Heart left ventricle (tissue), 16 donors: ENCODE results near the gene GAS1. TPM values are rescaled to one million over a fixed set of nuclear protein-coding genes. Genes with fewer than 3 reads are reported as not detected.

Experiments
- ATAC-seq, 4 donors: fragments of 200-7000 bp; cut with Tn5 transposase; one replicate each; pipeline ENCODE4 v1.9.1; 2020 to 2022; ENCODE audit warnings: moderate library complexity in 4 of 4, mild to moderate bottlenecking in 3 of 4, moderate number of reproducible peaks in 1 of 4
- DNase-seq, 5 donors: peaks; one replicate each; pipeline ENCODE4 v3.0.0-alpha.2; 2020
- H3K27ac ChIP-seq, 12 donors: fragments of 200-600 bp; sonication (generic) in 4 of 12; one replicate each; pipeline versions ENCODE4 v1.5.0 to v1.8.0; 2016 to 2022; ENCODE audit warnings: mild to moderate bottlenecking in 2 of 12
- H3K27me3 ChIP-seq, 9 donors: fragments of 200-600 bp; sonication (generic) in 2 of 9; one replicate each; pipeline versions ENCODE4 v1.5.1 to v1.8.0; 2016 to 2022; ENCODE audit warnings: mild to moderate bottlenecking in 3 of 9
- H3K36me3 ChIP-seq, 9 donors: fragments of 200-600 bp; sonication (generic) in 2 of 9; one replicate each; pipeline versions ENCODE4 v1.5.0 to v1.8.0; 2018 to 2022; ENCODE audit warnings: mild to moderate bottlenecking in 2 of 9
- H3K4me1 ChIP-seq, 12 donors: fragments of 200-600 bp; sonication (generic) in 4 of 12; one replicate each; pipeline versions ENCODE4 v1.5.0 to v1.8.0; 2016 to 2022; ENCODE audit warnings: mild to moderate bottlenecking in 3 of 12
- H3K4me3 ChIP-seq, 12 donors: fragments of 200-600 bp; sonication (generic) in 4 of 12; one replicate each; pipeline versions ENCODE4 v1.5.0 to v1.8.0; 2017 to 2022; ENCODE audit warnings: mild to moderate bottlenecking in 9 of 12, moderate library complexity in 4 of 12
- H3K9me3 ChIP-seq, 12 donors: fragments of 200-600 bp; sonication (generic) in 4 of 12; one replicate each; pipeline versions ENCODE4 v1.5.0 to v1.8.0; 2016 to 2022; ENCODE audit warnings: mild to moderate bottlenecking in 1 of 12
- CTCF ChIP-seq, 12 donors: fragments of 200-600 bp; sonication (generic) in 4 of 12; IDR thresholded peaks; one replicate each; pipeline versions ENCODE4 v1.5.0 to v1.8.0; 2018 to 2022; ENCODE audit warnings: antibody characterized with exemption in 12 of 12, mild to moderate bottlenecking in 5 of 12
- POLR2A ChIP-seq, 2 donors: fragments of 450-650 bp; IDR thresholded peaks; one replicate each; pipeline ENCODE4 v1.6.1; 2017; ENCODE audit warnings: antibody characterized with exemption in 2 of 2, mild to moderate bottlenecking in 2 of 2, moderate library complexity in 2 of 2
- WGBS, 4 donors: extraction: QIAGEN DNeasy Blood & Tissue Kit in 2 of 4; methylation state at CpG; one replicate each; pipeline versions ENCODE4 v1.1.5 to v1.1.7; 2013 to 2018; 5-methylcytosine and 5-hydroxymethylcytosine counted together
- intact Hi-C, 10 donors: fragments of 100-400 bp; cut with DNase I; formaldehyde crosslinking; loops; one replicate each; pipeline versions ENCODE4 v1.11.1 to v1.14.2; 2022
- polyA plus RNA-seq, 2 donors: library from polyadenylated mRNA; stranded (reverse); fragments of 200-250 nt; gene quantifications; one replicate each; pipeline ENCODE4 v1.2.3, GENCODE V29; 2013
- total RNA-seq, 9 donors: library from RNA; depleted of rRNA in 2 of 9; stranded (reverse); fragments of >200 nt in 2 of 9; fragmentation: NEBNext Ultra II Directional in 3 of 9; extraction: Animal tissue kit (Norgen Biotek cat#: 25700) in 3 of 9; gene quantifications; one replicate each; pipeline versions ENCODE4 v1.1.0 to v1.2.4, GENCODE V29; 2016 to 2023
- donor health status: ischemic (EF 13 %, LVEDD 7.1; RV severe dilation, severe dysfunction).
- donor health status: healthy with polysubstance abuse.
- donor health status: DM: no; HTN: yes; CAD: no.
- donor health status: DM: no; HTN: no; CAD: no.
- donor health status: ischemic (EF 25% LVEDD 6.9; RV normal size, moderate dysfunction).
- donor health status: ischemic (EF 25% LVEDD 5.7; RV mildly dilated, moderate dysfunction).
- donor health status: healthy.
- donor health status: DM: yes; HTN: yes; CAD: no.
- donor health status: ischemic (EF 35%, LVEDD 5.7; RV mildly dilated, moderate dysfunction).
- donor health status: nonischemic (EF 11% LVEDD 7.7; RV severe dilation, severe dysfunction).
- donor health status: DM: yes; HTN: yes; CAD: no.
- donor health status: PGD.
- donor health status: ischemic (EF 29% LVEDD 5.4; RV normal size, mild dysfunction).
- donor health status: nonischemic (EF 23%, LVEDD 6.1; RV moderate dilation, normal function).

The GAS1 gene
- total and polyA plus RNA-seq, 11 donors, result 3.3 to 55.7 (median 6.8) TPM

- no peaks in the 10 kb centered on the region for H3K9me3 ChIP-seq
- no peaks in the 10 kb centered on the region for H3K4me1 ChIP-seq
- H3K27me3 ChIP-seq, result peaks cover 0 to 18% (median 0%) of the 10 kb centered on the region in 9 donors
- H3K36me3 ChIP-seq, result no peaks in the 10 kb centered on the region
- no peak overlapping the region for H3K4me3 ChIP-seq
- intact Hi-C loops, result no loop called here
- TF ChIP-seq POLR2A (IDR thresholded peaks at IDR 0.05), result no peak
- TF ChIP-seq CTCF (IDR thresholded peaks at IDR 0.05), result no peak
- ATAC-seq (no peak), DNase-seq (no peak)
- no peak overlapping the region for H3K27ac ChIP-seq
- WGBS, 4 donors, result 57 to 66% (median 60%) methylated on average over 15 of the region's 15 CpGs
Observed at GRCh38 chr9:86921151-86921923, 26.0 kb downstream of the GAS1 start.

- DNase-seq (no peak), ATAC-seq (no peak)
- Histone ChIP-seq H3K4me1 (no peaks in the 10 kb centered on the region), H3K27ac (no peak overlapping the region), H3K27me3 (peaks cover 0 to 12% (median 0%) of the 10 kb centered on the region in 9 donors), H3K9me3 (no peaks in the 10 kb centered on the region), H3K36me3 (no peaks in the 10 kb centered on the region), H3K4me3 (no peak overlapping the region)
- 80 to 85% (median 81%) methylated on average over 3 of the region's 3 CpGs for WGBS, 4 donors
- TF ChIP-seq CTCF (IDR thresholded peaks at IDR 0.05) (no peak), POLR2A (IDR thresholded peaks at IDR 0.05) (no peak)
- intact Hi-C loops, result no loop called here
Observed at GRCh38 chr9:86918556-86918955, 28.8 kb downstream of the GAS1 start.

- H3K27ac ChIP-seq, result no peak overlapping the region
- H3K4me1 ChIP-seq, result no peaks in the 10 kb centered on the region
- peaks cover 0 to 5% (median 0%) of the 10 kb centered on the region in 9 donors for H3K27me3 ChIP-seq
- ATAC-seq (no peak), DNase-seq (no peak)
- peaks cover 0 to 9% (median 0%) of the 10 kb centered on the region in 12 donors for H3K9me3 ChIP-seq
- H3K4me3 ChIP-seq, result no peak overlapping the region
- intact Hi-C loops, result no loop called here
- TF ChIP-seq POLR2A (IDR thresholded peaks at IDR 0.05) (no peak), CTCF (IDR thresholded peaks at IDR 0.05) (no peak)
- H3K36me3 ChIP-seq, result no peaks in the 10 kb centered on the region
- 78 to 97% (median 94%) methylated on average over 3 of the region's 3 CpGs for WGBS, 4 donors
Observed at GRCh38 chr9:86912210-86912609, 35.1 kb downstream of the GAS1 start.

- Histone ChIP-seq H3K4me1 (no peaks in the 10 kb centered on the region), H3K36me3 (no peaks in the 10 kb centered on the region), H3K9me3 (peaks cover 0 to 23% (median 1%) of the 10 kb centered on the region in 12 donors), H3K27ac (no peak overlapping the region), H3K27me3 (peaks cover 0 to 10% (median 0%) of the 10 kb centered on the region in 9 donors), H3K4me3 (no peak overlapping the region)
- intact Hi-C loops, result no loop called here
- ATAC-seq (no peak), DNase-seq (no peak)
- 57 to 78% (median 74%) methylated on average over 2 of the region's 2 CpGs for WGBS, 4 donors
- no peak for TF ChIP-seq CTCF (IDR thresholded peaks at IDR 0.05)
- no peak for TF ChIP-seq POLR2A (IDR thresholded peaks at IDR 0.05)
Observed at GRCh38 chr9:86909388-86909787, 37.9 kb downstream of the GAS1 start.
